ENCODE measurements around the gene PTK7.
A peak's percentile ranks its signal among the peaks of the same experiment; 100 is the strongest.
"Not testable (repeated sequence)": the region's sequence is repeated elsewhere in the genome, so short reads cannot be mapped to it uniquely, and the experiment has no call there.

PTK7 gene

DNA sequence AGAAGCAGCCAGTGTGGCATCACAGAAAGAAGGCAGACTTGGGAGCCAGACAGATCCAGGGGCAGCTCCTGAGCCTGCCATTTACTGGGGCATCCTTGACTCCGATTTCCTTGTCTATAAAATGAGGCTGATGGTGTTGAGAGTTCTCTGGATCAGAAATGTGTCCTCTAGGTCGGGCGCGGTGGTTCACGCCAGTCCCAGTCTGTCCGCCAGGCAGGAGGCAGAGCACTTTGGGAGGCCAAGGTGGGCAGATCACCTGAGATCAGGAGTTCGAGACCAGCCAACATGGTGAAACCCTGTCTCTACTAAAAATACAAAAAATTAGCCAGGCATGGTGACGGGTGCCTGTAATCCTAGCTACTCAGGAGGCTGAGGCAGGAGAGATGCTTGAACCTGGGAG lies 41.4 kb downstream of the PTK7 start:
- not testable (repeated sequence) for DNase-seq (ENCODE audit: extremely low read depth in 1 of 2, low read depth in 1 of 2)

DNA sequence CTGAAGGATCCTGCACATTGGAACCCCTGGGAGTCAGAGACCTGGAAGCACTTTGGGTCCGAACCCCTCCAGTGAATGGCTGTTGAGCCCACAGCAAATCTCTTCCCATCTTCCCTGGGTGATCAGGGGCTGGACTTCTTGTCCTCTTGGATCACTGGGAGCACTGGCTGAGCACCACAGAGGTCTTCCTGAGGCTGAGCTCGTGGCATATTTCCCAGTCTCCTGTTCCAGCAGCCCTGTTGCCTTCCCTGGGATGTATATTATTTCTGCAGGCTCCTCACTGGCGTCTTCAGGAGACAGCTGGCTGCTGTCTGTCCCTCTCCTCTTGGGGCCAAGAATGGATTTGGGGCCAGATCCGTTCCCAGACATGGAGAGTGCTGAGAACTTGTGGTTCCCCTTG lies 43.4 kb downstream of the PTK7 start:
- no peak for DNase-seq (ENCODE audit: extremely low read depth in 1 of 2, low read depth in 1 of 2)

DNA sequence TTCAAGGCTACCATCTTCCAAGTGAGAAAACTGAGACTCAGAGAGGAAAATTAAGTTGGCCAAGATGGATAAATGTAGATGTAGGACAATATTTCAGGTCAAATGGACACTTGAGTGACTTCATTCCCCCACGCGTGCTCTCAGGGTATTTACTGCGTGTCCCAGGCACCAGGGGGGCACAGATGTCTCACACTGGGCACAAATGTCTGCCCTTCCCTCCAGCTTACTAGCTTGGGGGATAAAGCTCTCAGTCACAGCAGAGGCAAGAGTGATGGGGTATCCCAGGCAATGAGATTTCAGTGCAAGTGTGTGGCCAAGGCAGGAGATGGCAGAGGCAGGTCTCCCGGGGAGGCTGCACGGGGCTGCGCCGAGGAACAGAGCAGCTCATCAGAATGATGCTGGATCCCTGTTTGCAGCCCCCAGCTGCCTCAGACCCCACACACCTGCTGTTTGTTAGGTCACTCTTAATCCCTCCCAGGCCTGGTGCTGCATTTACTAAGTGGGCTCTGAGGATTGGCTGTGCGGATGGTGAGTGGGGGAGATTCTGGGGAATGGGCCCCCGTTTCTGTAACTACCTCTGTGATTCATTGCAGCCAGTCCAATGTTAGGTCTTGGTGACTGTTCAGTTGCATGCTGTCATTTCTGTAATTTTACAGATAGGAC lies 44.1 kb downstream of the PTK7 start:
- no peak for DNase-seq (ENCODE audit: extremely low read depth in 1 of 2, low read depth in 1 of 2)

DNA sequence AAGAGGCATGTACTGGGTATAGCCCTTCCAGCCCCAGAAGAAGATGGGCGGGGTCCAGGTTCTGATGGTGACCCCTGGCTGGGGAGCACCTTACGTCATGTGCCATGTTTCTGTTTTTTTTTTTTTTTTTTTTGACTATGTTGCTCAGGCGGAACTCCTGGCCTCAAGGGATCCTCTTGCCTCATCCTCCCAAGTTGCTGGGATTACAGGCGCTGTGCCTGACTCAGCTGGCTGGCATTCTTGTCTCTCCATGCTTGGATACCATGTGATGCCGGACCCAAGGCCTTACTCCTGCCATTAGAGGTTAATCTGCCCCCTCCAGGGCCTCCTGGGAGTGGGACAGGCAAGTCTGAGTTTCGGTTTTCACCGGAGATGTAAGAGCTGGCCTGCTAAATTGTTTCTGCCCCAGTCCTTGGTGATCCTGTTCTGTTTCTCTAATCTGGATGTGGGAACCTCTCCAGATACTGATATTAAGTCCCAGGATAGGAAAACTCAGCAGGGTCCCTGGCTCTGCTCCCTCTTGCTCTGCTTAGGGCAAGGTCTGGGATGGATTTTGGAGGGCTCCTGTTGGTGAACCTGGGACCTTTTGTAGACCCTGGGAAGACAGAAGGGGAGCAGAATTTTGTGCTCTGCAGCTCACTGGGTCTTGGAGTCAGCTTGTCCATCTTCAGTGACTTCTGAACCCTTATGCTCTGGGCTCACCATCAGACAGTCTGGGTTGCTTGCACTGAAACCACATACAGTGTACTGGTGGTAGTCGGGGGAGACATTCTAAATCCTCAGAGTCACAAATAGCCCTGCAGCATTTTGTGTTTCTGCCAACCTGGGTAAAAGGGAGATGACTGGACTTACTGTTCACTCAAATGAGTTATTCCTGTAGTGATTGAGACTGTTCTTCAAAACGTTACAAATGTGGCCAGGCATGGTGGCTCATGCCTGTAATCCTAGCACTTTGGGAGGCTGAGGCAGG lies 45.1 kb downstream of the PTK7 start:
- DNase-seq (ENCODE audit: extremely low read depth in 1 of 2, low read depth in 1 of 2) = no peak

DNA sequence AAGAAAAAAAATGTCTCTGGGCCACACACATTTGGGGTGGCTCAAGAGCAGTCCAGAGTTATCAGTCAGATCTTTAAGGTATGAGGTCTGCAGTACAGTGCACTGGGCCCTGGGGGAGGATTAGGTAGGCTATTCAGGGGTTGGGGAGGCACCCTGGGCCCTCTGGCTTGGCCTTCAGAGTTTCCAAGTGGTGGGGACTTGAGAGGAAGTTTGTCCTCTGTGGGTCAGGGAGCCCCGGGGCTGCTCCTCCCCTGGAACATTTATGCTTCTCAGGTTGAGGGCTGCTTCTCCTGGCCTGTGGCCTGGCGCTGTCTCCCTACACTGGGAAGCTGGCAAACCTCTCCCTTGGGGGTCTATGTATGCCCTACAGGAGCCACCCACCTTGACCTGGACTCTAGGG lies 46.0 kb downstream of the PTK7 start:
- DNase-seq (ENCODE audit: extremely low read depth in 1 of 2, low read depth in 1 of 2) = no peak

DNA sequence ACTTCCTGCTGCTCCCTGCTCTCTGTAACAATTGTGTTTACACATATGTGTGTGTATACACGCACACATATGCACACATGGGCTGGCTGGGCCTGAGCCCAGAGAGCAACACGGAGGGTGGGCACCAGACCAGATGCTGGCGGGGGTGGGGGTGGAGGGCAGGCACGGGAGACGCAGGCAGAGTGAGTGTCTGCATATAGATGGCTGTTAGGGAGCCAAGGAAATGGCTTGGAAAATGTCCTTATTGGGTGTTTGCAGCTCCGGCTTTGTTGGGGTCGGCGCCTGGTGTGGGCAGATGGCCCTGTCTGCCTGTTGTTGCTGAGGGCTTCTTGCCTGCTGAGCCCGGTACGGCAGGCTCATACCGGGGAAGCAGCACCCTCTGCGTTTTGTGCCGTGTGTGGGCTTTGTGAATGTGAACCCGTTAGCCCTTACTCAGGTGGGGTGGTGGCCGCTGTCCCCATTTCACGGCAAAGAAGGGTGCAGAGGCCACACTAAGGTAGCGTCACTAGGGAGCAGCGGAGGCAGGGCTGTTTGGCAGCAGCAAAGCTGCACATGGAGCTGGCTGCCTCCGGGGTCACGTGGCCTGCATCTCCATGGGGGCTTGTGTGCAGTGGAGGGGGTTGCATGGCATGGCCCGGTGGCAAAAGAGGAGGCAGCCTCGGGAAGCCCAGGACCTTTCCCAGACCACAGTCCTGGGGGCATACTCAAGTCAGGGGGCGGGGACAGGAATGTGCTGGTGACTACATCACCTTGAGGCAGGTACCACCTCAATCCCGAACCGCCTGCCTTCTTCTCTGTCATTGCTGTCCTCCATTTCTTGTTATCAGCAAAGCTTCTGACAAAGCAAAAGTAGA lies 47.6 kb downstream of the PTK7 start:
- DNase-seq (ENCODE audit: extremely low read depth in 1 of 2, low read depth in 1 of 2) = no peak

DNA sequence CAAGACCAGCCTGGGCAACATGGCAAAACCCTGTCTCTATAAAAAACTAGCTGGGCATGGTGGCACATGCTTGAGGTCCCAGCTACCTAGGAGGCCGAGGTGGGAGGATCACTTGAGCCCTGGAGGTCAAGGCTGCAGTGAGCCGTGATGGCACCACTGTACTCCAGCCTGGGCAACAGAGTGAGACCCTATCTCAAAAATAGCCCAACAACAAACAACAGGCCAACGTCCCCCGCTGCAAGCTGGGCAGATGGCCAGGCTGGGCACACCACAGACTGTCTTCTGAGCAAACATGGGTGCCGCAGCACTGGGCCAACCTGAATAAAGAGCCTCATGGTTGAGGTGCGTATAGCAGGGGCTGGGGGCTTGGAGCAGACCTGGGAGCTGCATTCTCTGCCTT lies 48.4 kb downstream of the PTK7 start:
- DNase-seq (ENCODE audit: extremely low read depth in 1 of 2, low read depth in 1 of 2) = no peak

DNA sequence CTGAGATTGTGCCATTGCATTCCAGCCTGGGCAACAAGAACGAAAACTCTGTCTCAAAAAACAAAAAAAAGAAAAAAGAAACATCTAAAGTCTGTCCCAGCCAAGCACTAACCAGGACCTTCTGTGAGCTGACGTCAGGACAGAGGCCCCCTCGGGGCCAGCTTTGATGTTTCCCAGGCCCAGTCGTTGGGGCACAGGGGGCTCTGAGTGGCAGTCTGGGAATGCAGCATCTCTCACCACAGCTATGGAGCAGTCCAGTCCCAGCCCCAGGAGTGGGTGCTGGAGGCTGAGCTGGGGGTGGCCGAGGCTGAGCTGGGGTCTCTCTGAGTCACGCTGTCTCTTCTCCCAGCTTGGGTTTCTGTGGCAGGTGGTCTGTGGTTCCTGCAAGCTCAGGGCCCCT lies 49.0 kb downstream of the PTK7 start:
- DNase-seq (ENCODE audit: extremely low read depth in 1 of 2, low read depth in 1 of 2) = no peak

DNA sequence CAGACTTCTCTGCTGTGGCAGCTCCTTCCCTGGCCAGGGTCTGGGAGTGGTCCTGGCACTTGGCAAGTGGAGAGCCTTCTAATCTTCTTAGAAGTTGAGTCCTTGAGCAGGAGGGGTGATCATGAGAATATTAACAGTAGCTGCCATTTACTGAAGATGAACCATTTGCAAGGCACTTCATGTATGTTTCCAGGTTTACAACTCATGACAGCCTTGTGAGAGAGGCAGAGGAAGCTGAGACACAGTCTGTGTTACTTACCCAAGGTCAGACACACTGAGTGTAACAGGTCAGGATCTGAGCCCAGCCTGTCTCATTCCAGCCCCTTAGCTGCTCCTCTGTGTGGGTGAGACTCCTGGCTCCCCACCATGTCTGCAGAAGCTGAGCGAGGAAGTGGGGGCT lies 49.4 kb downstream of the PTK7 start:
- no peak for DNase-seq (ENCODE audit: extremely low read depth in 1 of 2, low read depth in 1 of 2)

DNA sequence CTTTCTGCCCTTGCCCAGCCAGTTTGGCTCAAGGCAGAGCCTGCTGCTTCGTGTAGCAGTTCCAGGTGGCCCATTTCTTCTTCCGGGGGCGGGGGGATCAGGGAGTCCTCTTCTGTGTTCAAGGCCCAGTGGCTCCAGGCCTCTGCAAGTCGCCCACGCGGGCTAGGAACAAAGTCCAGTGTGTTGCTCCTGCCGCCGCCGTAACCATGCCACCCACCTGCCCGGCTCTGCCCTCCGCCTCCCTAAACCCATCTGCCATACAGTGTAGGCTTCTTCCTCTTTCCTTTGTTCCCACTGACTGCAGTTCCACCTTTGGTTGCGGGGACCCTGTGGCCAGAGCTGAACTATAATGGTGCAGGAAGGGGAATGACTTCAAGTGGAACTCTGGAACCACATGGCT lies 51.1 kb downstream of the PTK7 start:
- DNase-seq (ENCODE audit: extremely low read depth in 1 of 2, low read depth in 1 of 2) = no peak

DNA sequence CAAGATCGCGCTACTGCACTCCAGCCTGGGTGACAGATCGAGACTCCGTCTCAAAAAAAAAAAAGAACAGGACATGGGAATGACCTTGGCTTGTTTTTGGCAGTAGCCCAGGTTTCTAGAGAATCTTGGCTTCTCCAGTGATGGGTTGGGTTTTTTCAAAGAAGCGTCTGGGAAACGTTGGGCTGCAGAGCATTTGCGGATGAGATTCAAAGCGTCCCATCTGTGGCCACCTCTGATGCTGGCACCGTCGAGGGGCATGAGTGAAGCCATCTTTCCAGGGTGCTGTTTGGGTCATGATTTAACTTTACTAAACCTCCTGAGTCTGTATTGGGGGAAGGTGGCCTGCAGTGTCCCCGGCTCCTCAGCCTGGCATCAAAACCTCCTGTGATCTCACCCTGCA lies 51.8 kb downstream of the PTK7 start:
- no peak for DNase-seq (ENCODE audit: extremely low read depth in 1 of 2, low read depth in 1 of 2)

DNA sequence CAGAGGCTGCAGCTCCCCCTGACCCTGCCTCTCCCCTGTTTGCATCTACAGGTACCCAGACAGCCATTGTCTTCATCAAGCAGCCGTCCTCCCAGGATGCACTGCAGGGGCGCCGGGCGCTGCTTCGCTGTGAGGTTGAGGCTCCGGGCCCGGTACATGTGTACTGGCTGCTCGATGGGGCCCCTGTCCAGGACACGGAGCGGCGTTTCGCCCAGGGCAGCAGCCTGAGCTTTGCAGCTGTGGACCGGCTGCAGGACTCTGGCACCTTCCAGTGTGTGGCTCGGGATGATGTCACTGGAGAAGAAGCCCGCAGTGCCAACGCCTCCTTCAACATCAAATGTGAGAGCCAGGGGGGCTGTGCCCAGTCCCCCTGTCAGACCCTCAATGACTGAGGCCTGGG lies 52.8 kb downstream of the PTK7 start:
- no peak for DNase-seq (ENCODE audit: extremely low read depth in 1 of 2, low read depth in 1 of 2)

DNA sequence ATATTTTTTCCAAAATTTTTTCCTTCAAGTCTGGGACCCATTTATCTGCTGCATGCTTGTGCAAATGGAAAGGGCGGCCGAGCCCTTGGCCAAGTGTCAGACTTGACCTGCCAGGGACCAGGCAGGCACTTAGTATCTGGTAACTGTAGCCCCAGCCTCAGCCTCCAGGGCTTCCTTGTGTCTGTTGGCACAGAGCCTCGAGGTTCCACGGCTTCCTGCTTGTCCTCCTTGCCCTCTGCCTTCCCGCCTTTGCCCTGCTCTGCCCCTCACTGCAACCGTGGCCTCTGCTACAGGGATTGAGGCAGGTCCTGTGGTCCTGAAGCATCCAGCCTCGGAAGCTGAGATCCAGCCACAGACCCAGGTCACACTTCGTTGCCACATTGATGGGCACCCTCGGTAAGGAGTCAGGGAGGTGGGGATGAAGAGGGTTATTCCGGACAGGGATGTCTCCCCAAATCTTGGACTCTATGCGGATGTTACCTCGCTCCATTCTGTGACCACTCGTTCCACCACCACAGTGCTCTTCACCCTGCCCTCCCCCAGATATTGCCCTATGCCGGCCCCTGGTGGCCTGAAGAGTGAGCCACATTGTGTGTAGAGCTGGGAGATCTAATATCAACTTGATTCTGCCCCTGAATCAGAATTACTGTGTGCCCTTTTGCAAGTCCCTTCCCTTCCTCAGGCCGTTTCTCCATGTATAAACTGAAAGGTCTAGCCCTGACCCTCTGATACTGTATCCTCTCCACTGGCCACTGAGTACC lies 53.5 kb downstream of the PTK7 start:
- DNase-seq (ENCODE audit: extremely low read depth in 1 of 2, low read depth in 1 of 2) = no peak

DNA sequence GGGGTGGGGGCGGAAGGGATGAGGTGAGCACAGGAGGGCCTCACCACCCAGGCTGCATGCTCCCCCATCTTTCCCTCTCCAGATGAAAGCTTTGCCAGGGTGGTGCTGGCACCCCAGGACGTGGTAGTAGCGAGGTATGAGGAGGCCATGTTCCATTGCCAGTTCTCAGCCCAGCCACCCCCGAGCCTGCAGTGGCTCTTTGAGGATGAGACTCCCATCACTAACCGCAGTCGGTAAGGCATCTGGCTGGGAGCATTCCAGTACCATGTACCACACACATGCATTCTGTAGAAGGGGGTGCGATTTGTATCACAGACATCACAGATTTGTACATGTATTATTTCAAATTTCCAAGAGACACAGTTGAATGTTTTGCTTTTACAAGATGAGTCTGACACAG lies 54.3 kb downstream of the PTK7 start:
- DNase-seq (ENCODE audit: extremely low read depth in 1 of 2, low read depth in 1 of 2) = no peak

DNA sequence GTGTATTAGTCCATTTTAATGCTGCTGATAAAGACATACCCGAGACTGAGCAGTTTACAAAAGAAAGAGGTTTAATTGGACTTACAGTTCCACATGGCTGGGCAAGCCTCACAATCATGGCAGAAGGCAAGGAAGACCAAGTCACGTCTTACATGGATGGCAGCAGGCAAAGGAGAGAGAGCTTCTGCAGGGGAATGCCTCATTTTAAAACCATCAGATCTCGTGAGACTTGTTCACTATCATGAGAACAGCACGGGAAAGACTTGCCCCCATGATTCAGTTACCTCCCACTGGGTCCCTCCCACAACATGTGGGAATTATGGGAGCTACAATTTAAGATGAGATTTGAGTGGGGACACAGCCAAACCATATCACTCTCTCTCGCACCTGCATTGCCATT lies 55.3 kb downstream of the PTK7 start:
- not testable (repeated sequence) for DNase-seq (ENCODE audit: extremely low read depth in 1 of 2, low read depth in 1 of 2)

DNA sequence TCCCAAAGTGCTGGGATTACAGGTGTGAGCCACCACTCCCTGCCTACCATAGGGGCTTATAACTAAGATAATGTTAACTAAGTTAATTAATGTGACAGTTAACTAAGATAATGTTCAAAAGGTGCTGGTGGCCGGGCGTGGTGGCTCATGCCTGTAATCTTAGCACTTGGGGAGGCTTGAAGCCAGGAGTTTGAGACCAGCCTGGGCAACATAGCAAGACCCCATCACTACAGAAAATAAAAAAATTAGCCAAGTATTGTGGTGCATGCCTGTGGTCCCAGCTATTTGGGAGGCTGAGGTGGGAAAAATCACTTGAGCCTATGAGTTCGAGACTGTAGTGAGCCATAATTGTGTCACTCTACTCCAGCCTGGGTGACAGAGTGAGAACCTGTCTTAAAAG lies 62.2 kb downstream of the PTK7 start:
- no peak for DNase-seq (ENCODE audit: extremely low read depth in 1 of 2, low read depth in 1 of 2)

DNA sequence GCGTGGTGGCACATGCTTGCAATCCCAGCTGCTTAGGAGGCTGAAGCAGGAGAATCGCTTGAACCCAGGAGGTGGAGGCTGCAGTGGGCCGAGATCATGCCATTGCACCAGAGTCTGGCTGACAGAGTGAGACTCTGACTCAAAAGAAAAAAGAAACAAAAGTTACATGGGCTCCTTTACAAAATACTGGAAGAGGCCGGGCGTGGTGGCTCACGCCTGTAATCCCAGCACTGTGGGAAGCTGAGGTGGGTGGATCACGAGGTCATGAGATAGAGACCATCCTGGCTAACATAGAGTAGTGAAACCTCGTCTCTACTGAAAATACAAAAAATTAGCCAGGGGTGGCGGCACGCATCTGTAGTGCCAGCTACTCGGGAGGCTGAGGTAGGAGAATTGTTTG lies 63.9 kb downstream of the PTK7 start:
- not testable (repeated sequence) for DNase-seq (ENCODE audit: extremely low read depth in 1 of 2, low read depth in 1 of 2)

DNA sequence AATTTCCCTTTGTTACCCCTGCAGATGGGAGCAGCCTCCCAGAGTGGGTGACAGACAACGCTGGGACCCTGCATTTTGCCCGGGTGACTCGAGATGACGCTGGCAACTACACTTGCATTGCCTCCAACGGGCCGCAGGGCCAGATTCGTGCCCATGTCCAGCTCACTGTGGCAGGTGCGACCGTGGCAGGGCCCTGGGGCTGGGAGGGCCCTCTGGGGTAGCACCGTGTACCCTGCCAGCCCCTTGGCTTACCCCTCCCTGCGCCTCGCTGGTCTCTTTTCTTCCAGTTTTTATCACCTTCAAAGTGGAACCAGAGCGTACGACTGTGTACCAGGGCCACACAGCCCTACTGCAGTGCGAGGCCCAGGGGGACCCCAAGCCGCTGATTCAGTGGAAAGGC lies 65.5 kb downstream of the PTK7 start:
- no peak for DNase-seq (ENCODE audit: extremely low read depth in 1 of 2, low read depth in 1 of 2)

DNA sequence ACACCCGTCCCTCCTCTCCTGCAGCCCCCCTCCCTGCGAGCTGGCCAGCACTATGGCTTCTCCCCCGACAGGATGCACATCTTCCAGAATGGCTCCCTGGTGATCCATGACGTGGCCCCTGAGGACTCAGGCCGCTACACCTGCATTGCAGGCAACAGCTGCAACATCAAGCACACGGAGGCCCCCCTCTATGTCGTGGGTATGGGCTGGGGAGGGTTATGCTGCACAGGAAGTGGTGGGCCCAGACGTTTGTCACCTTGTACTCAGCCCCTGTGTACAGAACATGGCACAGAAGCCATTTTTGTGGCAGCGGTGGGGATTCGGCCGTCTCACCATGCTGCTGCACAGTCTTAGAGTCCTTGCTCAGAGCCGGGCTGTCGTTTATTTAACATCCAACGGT lies 66.0 kb downstream of the PTK7 start:
- DNase-seq (ENCODE audit: extremely low read depth in 1 of 2, low read depth in 1 of 2) = peak in 1 of 2 donors; percentile 17

DNA sequence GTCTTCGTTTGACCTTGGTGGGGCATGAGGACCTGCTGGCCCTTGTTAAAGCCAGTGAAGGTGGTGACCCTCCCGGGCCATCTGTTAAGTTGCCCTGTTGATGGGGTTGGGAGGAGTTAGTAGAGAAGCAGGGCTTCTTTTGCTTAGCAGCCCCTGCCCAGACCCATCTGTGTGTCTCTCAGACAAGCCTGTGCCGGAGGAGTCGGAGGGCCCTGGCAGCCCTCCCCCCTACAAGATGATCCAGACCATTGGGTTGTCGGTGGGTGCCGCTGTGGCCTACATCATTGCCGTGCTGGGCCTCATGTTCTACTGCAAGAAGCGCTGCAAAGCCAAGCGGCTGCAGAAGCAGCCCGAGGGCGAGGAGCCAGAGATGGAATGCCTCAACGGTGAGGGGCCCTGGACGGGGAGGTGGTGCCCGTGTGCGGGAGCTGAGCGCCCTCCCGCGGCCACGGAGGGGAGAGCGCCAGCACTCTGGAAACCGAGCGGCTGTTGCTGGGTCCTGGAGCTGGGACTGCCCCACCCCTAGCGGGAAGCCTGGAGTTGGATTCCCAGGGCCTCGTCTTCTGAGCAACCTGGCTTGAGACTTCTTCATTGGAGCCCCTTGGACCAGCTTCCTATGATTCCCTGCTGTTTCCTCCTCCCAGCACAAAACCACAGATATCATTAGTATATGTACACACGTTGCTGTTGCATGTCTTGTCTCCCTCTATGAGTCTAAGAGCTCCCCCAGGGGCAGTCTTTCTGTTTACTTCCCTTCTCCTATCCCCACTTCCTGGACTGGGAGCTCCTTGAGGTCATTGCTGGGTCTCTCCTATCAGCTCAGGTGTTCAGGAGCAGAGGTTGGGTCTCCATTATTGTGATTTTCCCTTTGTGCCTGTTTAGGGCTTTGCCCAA lies 67.4 kb downstream of the PTK7 start:
- DNase-seq (ENCODE audit: extremely low read depth in 1 of 2, low read depth in 1 of 2) = peak; percentile 23 to 60
